H1 (cell line): ENCODE results near the gene ABCC11. TPM values are rescaled to one million over a fixed set of nuclear protein-coding genes. Genes with fewer than 3 reads are reported as not detected.
A peak's percentile ranks its signal among the peaks of the same experiment; 100 is the strongest.

ENCODE experiments used
- CTCF ChIA-PET: fragments of 300-600 bp; sonication (Branson Sonifier 250); formaldehyde crosslinking; loops from one replicate; lab custom pipeline; 2021; ENCODE audit not compliant: partially characterized antibody; lab: Charles Lee
- POLR2A ChIA-PET: fragments of 300-600 bp; sonication (Branson Sonifier 250); formaldehyde crosslinking; loops from one replicate; lab custom pipeline; 2021; ENCODE audit warnings: inconsistent platforms; ENCODE audit not compliant: partially characterized antibody; lab: Charles Lee
- DNase-seq, 2 experiments: peaks; one replicate each; pipeline versions ENCODE4 v3.0.0 to v3.0.0-alpha.2; 2010 to 2022; ENCODE audit warnings: low spot score in 2 of 2, low read depth in 1 of 2, mixed read lengths in 1 of 2
- FAIRE-seq: peaks from 2 replicates; lab custom pipeline; 2011; peaks lifted over from hg19 to GRCh38; lab: Jason Lieb, UNC
- H2AFZ ChIP-seq: 2 replicates; pipeline ENCODE4 v1.8.1; 2012; ENCODE audit warnings: low read length, inconsistent platforms
- H2AK5ac ChIP-seq: 2 replicates; pipeline ENCODE4 v1.6.1; 2013; ENCODE audit warnings: low read depth, low read length
- H2BK120ac ChIP-seq: replicated peaks from 2 replicates; pipeline ENCODE3; 2013; ENCODE audit warnings: low read depth, low read length, inconsistent platforms
- H2BK12ac ChIP-seq: 2 replicates; pipeline ENCODE4 v1.6.1; 2013; ENCODE audit warnings: low read depth, low read length
- H2BK15ac ChIP-seq: 2 replicates; pipeline ENCODE4 v1.6.1; 2013; ENCODE audit warnings: low read length
- H2BK20ac ChIP-seq: 2 replicates; pipeline ENCODE4 v1.6.1; 2013; ENCODE audit warnings: low read length
- H2BK5ac ChIP-seq: 2 replicates; pipeline ENCODE4 v1.6.1; 2013; ENCODE audit warnings: low read depth, low read length
- H3K14ac ChIP-seq: 2 replicates; pipeline ENCODE4 v1.6.1; 2013; ENCODE audit warnings: inconsistent platforms; ENCODE audit not compliant: insufficient read length
- H3K18ac ChIP-seq: 2 replicates; pipeline ENCODE4 v1.6.1; 2013; ENCODE audit warnings: low read length; ENCODE audit errors: extremely low read depth
- H3K23ac ChIP-seq: 2 replicates; pipeline ENCODE4 v1.6.1; 2013; ENCODE audit warnings: inconsistent platforms; ENCODE audit not compliant: insufficient read length
- H3K23me2 ChIP-seq: 2 replicates; pipeline ENCODE4 v1.6.1; 2013; ENCODE audit warnings: low read depth, low read length
- H3K27ac ChIP-seq: 2 replicates; pipeline ENCODE4 v1.6.1; 2011; ENCODE audit warnings: low read depth, low read length, inconsistent platforms
- H3K27me3 ChIP-seq, 4 experiments: replicated peaks in 1 of 4; 1 replicate in 1 of 4; 2 replicates in 3 of 4; pipeline versions ENCODE4 v1.6.1 to v1.8.1; 2011 to 2013; ENCODE audit warnings: low read length in 3 of 4, mild to moderate bottlenecking in 3 of 4, inconsistent platforms in 2 of 4, mixed read lengths in 2 of 4, moderate library complexity in 1 of 4; ENCODE audit not compliant: control insufficient read depth in 3 of 4, insufficient read depth in 3 of 4; ENCODE audit errors: extremely low read depth in 1 of 4
- H3K36me3 ChIP-seq, 4 experiments: 2 replicates each; pipeline versions ENCODE4 v1.6.1 to v1.8.1; 2011 to 2013; ENCODE audit warnings: mild to moderate bottlenecking in 4 of 4, low read length in 3 of 4, moderate library complexity in 2 of 4, control low read depth in 1 of 4, inconsistent platforms in 1 of 4; ENCODE audit not compliant: insufficient read depth in 4 of 4, control insufficient read depth in 2 of 4
- H3K4ac ChIP-seq: replicated peaks from 2 replicates; pipeline ENCODE3; 2013; ENCODE audit warnings: low read length, low read depth, mixed read lengths, inconsistent platforms; ENCODE audit not compliant: insufficient read length
- H3K4me1 ChIP-seq, 4 experiments: replicated peaks in 1 of 4; 1 replicate in 1 of 4; 2 replicates in 3 of 4; pipeline versions ENCODE4 v1.6.1 to v1.8.1; 2011 to 2013; ENCODE audit warnings: low read length in 3 of 4, inconsistent platforms in 2 of 4, mixed read lengths in 1 of 4; ENCODE audit not compliant: insufficient read depth in 4 of 4, control insufficient read depth in 3 of 4
- H3K4me2 ChIP-seq, 2 experiments: 2 replicates each; pipeline versions ENCODE4 v1.6.1 to v1.8.1; 2011 to 2013; ENCODE audit warnings: low read depth in 2 of 2, low read length in 2 of 2, control low read depth in 1 of 2, inconsistent platforms in 1 of 2, mild to moderate bottlenecking in 1 of 2; ENCODE audit not compliant: insufficient read depth in 1 of 2
- H3K4me3 ChIP-seq, 4 experiments: fragments of 200-600, 300-600 bp in 1 of 4; sonication (generic), shearing (Covaris generic), sonication (Bioruptor Twin) in 1 of 4; 2 replicates each; pipeline versions ENCODE4 v1.5.1 to v1.8.1; 2011 to 2016; ENCODE audit warnings: low read length in 4 of 4, low read depth in 3 of 4, control low read depth in 2 of 4, inconsistent platforms in 2 of 4, mild to moderate bottlenecking in 2 of 4, mixed read lengths in 1 of 4, moderate library complexity in 1 of 4; ENCODE audit not compliant: insufficient read depth in 2 of 4; ENCODE audit errors: extremely low read depth in 1 of 4
- H3K56ac ChIP-seq: replicated peaks from 2 replicates; pipeline ENCODE3; 2013; ENCODE audit warnings: low read depth, mild to moderate bottlenecking, mixed read lengths, low read length, inconsistent platforms; ENCODE audit not compliant: insufficient read length
- H3K79me1 ChIP-seq: 2 replicates; pipeline ENCODE4 v1.6.1; 2013; ENCODE audit warnings: low read depth, low read length, control low read depth
- H3K79me2 ChIP-seq, 2 experiments: 2 replicates each; pipeline versions ENCODE4 v1.6.1 to v1.8.1; 2012 to 2013; ENCODE audit warnings: low read length in 2 of 2, mild to moderate bottlenecking in 2 of 2, inconsistent platforms in 1 of 2; ENCODE audit not compliant: insufficient read depth in 2 of 2, control insufficient read depth in 1 of 2
- H3K9ac ChIP-seq, 4 experiments: replicated peaks in 1 of 4; 1 replicate in 1 of 4; 2 replicates in 3 of 4; pipeline versions ENCODE4 v1.6.1 to v1.8.1; 2011 to 2013; ENCODE audit warnings: low read depth in 3 of 4, low read length in 3 of 4, control low read depth in 2 of 4, mild to moderate bottlenecking in 2 of 4, moderate library complexity in 2 of 4, inconsistent platforms in 1 of 4; ENCODE audit errors: extremely low read depth in 1 of 4
- H3K9me3 ChIP-seq, 2 experiments: 2 replicates each; pipeline versions ENCODE4 v1.6.1 to v1.8.1; 2012 to 2013; ENCODE audit warnings: mild to moderate bottlenecking in 2 of 2, moderate library complexity in 2 of 2, control low read depth in 1 of 2, inconsistent platforms in 1 of 2, low read depth in 1 of 2, low read length in 1 of 2, mixed read lengths in 1 of 2; ENCODE audit not compliant: insufficient read depth in 2 of 2
- H4K20me1 ChIP-seq, 2 experiments: replicated peaks in 1 of 2; 2 replicates each; pipeline versions ENCODE3 to v1.8.1; 2011 to 2013; ENCODE audit warnings: inconsistent platforms in 2 of 2, low read length in 2 of 2, mild to moderate bottlenecking in 1 of 2; ENCODE audit not compliant: insufficient read depth in 2 of 2, control insufficient read depth in 1 of 2
- H4K5ac ChIP-seq: 2 replicates; pipeline ENCODE4 v1.6.1; 2013; ENCODE audit warnings: low read length, low read depth, mixed read lengths, inconsistent platforms; ENCODE audit not compliant: insufficient read length
- H4K8ac ChIP-seq: 2 replicates; pipeline ENCODE4 v1.8.0; 2013; ENCODE audit warnings: mild to moderate bottlenecking, moderate library complexity, low read length, inconsistent platforms; ENCODE audit not compliant: insufficient read depth; ENCODE audit errors: extremely low read depth
- H4K91ac ChIP-seq: replicated peaks from 2 replicates; pipeline ENCODE3; 2013; ENCODE audit warnings: low read length, mixed read lengths, inconsistent platforms; ENCODE audit not compliant: insufficient read length
- EGR1 ChIP-seq: IDR thresholded peaks from 2 replicates; pipeline ENCODE4 v1.6.1; 2011; ENCODE audit warnings: low read depth, low read length, borderline replicate concordance
- KDM5A ChIP-seq: fragments of 200-600 bp; IDR thresholded peaks from 2 replicates; pipeline ENCODE4 v1.7.1; 2012; ENCODE audit warnings: mild to moderate bottlenecking, low read length, inconsistent platforms, mixed read lengths
- POLR2A ChIP-seq, 2 experiments: IDR thresholded peaks; 1 replicate in 1 of 2; 2 replicates in 1 of 2; pipeline ENCODE4 v1.6.1; 2011; ENCODE audit warnings: low read depth in 2 of 2, low read length in 2 of 2, mild to moderate bottlenecking in 2 of 2; ENCODE audit errors: control extremely low read depth in 1 of 2
- POLR2AphosphoS5 ChIP-seq: IDR thresholded peaks from 2 replicates; pipeline ENCODE4 v1.6.1; 2011; ENCODE audit warnings: low read depth, low read length
- RAD21 ChIP-seq, 2 experiments: IDR thresholded peaks in 1 of 2; conservative IDR thresholded peaks in 1 of 2; 2 replicates each; pipeline ENCODE4 v1.6.1; 2011; ENCODE audit warnings: low read depth in 2 of 2, low read length in 2 of 2, improper control_type of control experiment in 1 of 2, inconsistent platforms in 1 of 2, mild to moderate bottlenecking in 1 of 2, moderate library complexity in 1 of 2
- RBBP5 ChIP-seq: IDR thresholded peaks from 2 replicates; pipeline ENCODE4 v1.7.1; 2012; ENCODE audit warnings: low read depth, mild to moderate bottlenecking, inconsistent platforms, low read length, moderate library complexity, borderline replicate concordance
- SIX5 ChIP-seq: IDR thresholded peaks from 2 replicates; pipeline ENCODE4 v1.6.1; 2011; ENCODE audit warnings: mild to moderate bottlenecking, low read depth, low read length
- SRF ChIP-seq: IDR thresholded peaks from 2 replicates; pipeline ENCODE4 v1.6.1; 2011; ENCODE audit warnings: mild to moderate bottlenecking, low read depth, low read length, moderate library complexity
- TAF7 ChIP-seq: optimal IDR thresholded peaks from 2 replicates; pipeline ENCODE3; 2011; ENCODE audit warnings: low read depth, mild to moderate bottlenecking, inconsistent platforms, low read length, moderate library complexity, borderline replicate concordance
- TEAD4 ChIP-seq: IDR thresholded peaks from 2 replicates; pipeline ENCODE4 v1.6.1; 2012; ENCODE audit warnings: low read depth, low read length, inconsistent platforms, mixed read lengths
- WGBS, 2 experiments: shearing (Covaris generic) in 1 of 2; methylation state at CpG; one replicate each; pipeline versions ENCODE4 v1.1.6 to v1.1.7; 2013 to 2015; ENCODE audit warnings: low lambda C conversion rate in 2 of 2, mixed read lengths in 2 of 2, inconsistent platforms in 1 of 2, low coverage in 1 of 2, missing lambda C conversion rate in 1 of 2; ENCODE audit not compliant: insufficient replicate concordance in 2 of 2, insufficient coverage in 1 of 2, insufficient read length in 1 of 2; ENCODE audit errors: extremely low coverage in 1 of 2, missing lambda C conversion rate in 1 of 2; 5-methylcytosine and 5-hydroxymethylcytosine counted together
- polyA plus RNA-seq, 7 experiments: library from polyadenylated mRNA; depleted of rRNA in 3 of 7; stranded (reverse) in 5 of 7; unstranded in 2 of 7; fragments of >200 nt in 5 of 7; fragments of 200-250 nt in 2 of 7; gene quantifications; 1 replicate in 5 of 7; 2 replicates in 1 of 7; 4 replicates in 1 of 7; pipeline versions ENCODE4 v1.2.1 to v1.2.3, GENCODE V29; 2011 to 2013; ENCODE audit warnings: missing spikeins in 2 of 7, mixed read lengths in 2 of 7
- total RNA-seq: library from RNA; stranded (reverse); fragmentation: NEBNext Ultra II Directional; extraction: Animal tissue kit (Norgen Biotek cat#: 25700); gene quantifications from 2 replicates; pipeline ENCODE4 v1.2.1, GENCODE V29; 2021

Gene ABCC11
- total and polyA plus RNA-seq, 2 of the 8 experiments (the other 6 are each of a cell fraction or from before 2014, with no cell fraction given) = 0.06 TPM; not detected in 1

GRCh38 chr16:48212033-48212432, 35.3 kb downstream of the ABCC11 start:
- no peak overlapping the region for H2BK20ac ChIP-seq
- no peaks in the 10 kb centered on the region for H4K20me1 ChIP-seq
- no peak overlapping the region for H2AK5ac ChIP-seq
- whole genome bisulfite sequencing, 2 experiments = 85% methylated on average over 3 of the region's 3 CpGs; no CpG with 5 or more reads in 1 of the 2 experiments
- H3K56ac ChIP-seq = no peak overlapping the region
- H3K4me1 ChIP-seq = no peaks in the 10 kb centered on the region; a peak in 1 of 7 replicates
- H2BK15ac ChIP-seq = no peak overlapping the region
- no peak overlapping the region for H3K4ac ChIP-seq
- H2BK120ac ChIP-seq = no peak overlapping the region
- no peak overlapping the region for H4K5ac ChIP-seq
- H3K23ac ChIP-seq = no peak overlapping the region
- H3K4me3 ChIP-seq = no peak overlapping the region
- no peak overlapping the region for H3K18ac ChIP-seq
- no peak overlapping the region for H4K91ac ChIP-seq
- H4K8ac ChIP-seq = peak overlapping the region; percentile 38; the same call in 1 of the 2 replicates
- H3K27me3 ChIP-seq = no peaks in the 10 kb centered on the region
- no peaks in the 10 kb centered on the region for H3K79me1 ChIP-seq
- no peak overlapping the region for H2BK12ac ChIP-seq
- H3K4me2 ChIP-seq = no peak overlapping the region
- no peak overlapping the region for H3K27ac ChIP-seq
- 0 out of 2 replicates have a peak overlapping the region, but pooled peaks have one; percentile 25 for H2AFZ ChIP-seq
- no peaks in the 10 kb centered on the region for H3K36me3 ChIP-seq
- DNase-seq (no peak), FAIRE-seq (no peak)
- H3K9ac ChIP-seq = no peak overlapping the region
- H3K9me3 ChIP-seq = no peaks in the 10 kb centered on the region
- H3K14ac ChIP-seq = no peak overlapping the region
- no peaks in the 10 kb centered on the region for H3K23me2 ChIP-seq
- ChIA-PET POLR2A (no interaction called here), CTCF (interaction anchor here (0.8 to 1.7 kb wide), 3 partner anchors 10 to 47 kb away, joined by 3 to 8 read pairs (median 3); no protein-coding TSS in a partner anchor)
- no peak overlapping the region for H2BK5ac ChIP-seq
- no peaks in the 10 kb centered on the region for H3K79me2 ChIP-seq
- TF ChIP-seq TEAD4 (no peak), TAF7 (no peak), SRF (no peak), POLR2AphosphoS5 (no peak), SIX5 (no peak), RAD21 (IDR thresholded peaks at IDR 0.05 in 1 of 2, conservative IDR thresholded peaks at IDR 0.05 in 1 of 2; ENCODE audit: low read depth in 2 of 2, low read length in 2 of 2) (no peak), RBBP5 (no peak), EGR1 (no peak), KDM5A (no peak), POLR2A (IDR thresholded peaks at IDR 0.05; ENCODE audit: control extremely low read depth in 1 of 2, low read depth in 2 of 2, low read length in 2 of 2) (no peak)
